Measurements from ENCODE around the gene SRCAP. TPM values are rescaled to one million over a fixed set of nuclear protein-coding genes. Genes with fewer than 3 reads are reported as not detected.

SRCAP gene
- total RNA-seq, 1 experiment from 2014 or later = 116 TPM

- Histone ChIP-seq H3K79me2 (ENCODE audit: low read depth) (peaks cover 31% of the 10 kb centered on the region), H3K27ac (no peak overlapping the region), H4K20me1 (ENCODE audit: insufficient read depth) (peaks cover 10% of the 10 kb centered on the region; the same call in 1 of the 2 replicates), H3K9me2 (ENCODE audit: insufficient read depth) (no peaks in the 10 kb centered on the region), H3K4me3 (no peak overlapping the region), H3K4me1 (replicated peaks; ENCODE audit: insufficient read depth) (peaks cover 27% of the 10 kb centered on the region), H3K27me3 (ENCODE audit: insufficient read depth, low read depth) (no peaks in the 10 kb centered on the region), H3K4me2 (no peak overlapping the region), H2AFZ (no peak overlapping the region), H3K36me3 (ENCODE audit: low read depth) (0 out of 2 replicates have a peak, but pooled peaks cover 3% of the 10 kb centered on the region), H3F3A (ENCODE audit: insufficient read depth, low read depth) (peaks cover 28% of the 10 kb centered on the region), H3K9me3 (ENCODE audit: insufficient read depth, low read depth) (no peaks in the 10 kb centered on the region)
- no TSS peak for BruUV-seq (replicated peaks)
- no peak for DNase-seq
- POLR2A ChIA-PET (ENCODE audit: unreplicated experiment) = no interaction called here
- CTCF ChIA-PET = no interaction called here
- intact Hi-C loops (cut with micrococcal nuclease; ENCODE audit: unreplicated experiment) = loop anchor here (5.0 to 10.0 kb wide), 4 partner anchors 544 to 798 kb away; partner anchors contain the start of genes ALDOA, ARMC5, GDPD3 and TBX6
- TF ChIP-seq, protein P1, sequence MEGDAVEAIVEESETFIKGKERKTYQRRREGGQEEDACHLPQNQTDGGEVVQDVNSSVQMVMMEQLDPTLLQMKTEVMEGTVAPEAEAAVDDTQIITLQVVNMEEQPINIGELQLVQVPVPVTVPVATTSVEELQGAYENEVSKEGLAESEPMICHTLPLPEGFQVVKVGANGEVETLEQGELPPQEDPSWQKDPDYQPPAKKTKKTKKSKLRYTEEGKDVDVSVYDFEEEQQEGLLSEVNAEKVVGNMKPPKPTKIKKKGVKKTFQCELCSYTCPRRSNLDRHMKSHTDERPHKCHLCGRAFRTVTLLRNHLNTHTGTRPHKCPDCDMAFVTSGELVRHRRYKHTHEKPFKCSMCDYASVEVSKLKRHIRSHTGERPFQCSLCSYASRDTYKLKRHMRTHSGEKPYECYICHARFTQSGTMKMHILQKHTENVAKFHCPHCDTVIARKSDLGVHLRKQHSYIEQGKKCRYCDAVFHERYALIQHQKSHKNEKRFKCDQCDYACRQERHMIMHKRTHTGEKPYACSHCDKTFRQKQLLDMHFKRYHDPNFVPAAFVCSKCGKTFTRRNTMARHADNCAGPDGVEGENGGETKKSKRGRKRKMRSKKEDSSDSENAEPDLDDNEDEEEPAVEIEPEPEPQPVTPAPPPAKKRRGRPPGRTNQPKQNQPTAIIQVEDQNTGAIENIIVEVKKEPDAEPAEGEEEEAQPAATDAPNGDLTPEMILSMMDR (conservative IDR thresholded peaks at IDR 0.05) = no peak
- TF ChIP-seq EZH2 (IDR thresholded peaks at IDR 0.05; ENCODE audit: low read depth) = no peak
These were observed 42.6 kb upstream of the SRCAP start for GRCh38 chr16:30656388-30656787.

DNA sequence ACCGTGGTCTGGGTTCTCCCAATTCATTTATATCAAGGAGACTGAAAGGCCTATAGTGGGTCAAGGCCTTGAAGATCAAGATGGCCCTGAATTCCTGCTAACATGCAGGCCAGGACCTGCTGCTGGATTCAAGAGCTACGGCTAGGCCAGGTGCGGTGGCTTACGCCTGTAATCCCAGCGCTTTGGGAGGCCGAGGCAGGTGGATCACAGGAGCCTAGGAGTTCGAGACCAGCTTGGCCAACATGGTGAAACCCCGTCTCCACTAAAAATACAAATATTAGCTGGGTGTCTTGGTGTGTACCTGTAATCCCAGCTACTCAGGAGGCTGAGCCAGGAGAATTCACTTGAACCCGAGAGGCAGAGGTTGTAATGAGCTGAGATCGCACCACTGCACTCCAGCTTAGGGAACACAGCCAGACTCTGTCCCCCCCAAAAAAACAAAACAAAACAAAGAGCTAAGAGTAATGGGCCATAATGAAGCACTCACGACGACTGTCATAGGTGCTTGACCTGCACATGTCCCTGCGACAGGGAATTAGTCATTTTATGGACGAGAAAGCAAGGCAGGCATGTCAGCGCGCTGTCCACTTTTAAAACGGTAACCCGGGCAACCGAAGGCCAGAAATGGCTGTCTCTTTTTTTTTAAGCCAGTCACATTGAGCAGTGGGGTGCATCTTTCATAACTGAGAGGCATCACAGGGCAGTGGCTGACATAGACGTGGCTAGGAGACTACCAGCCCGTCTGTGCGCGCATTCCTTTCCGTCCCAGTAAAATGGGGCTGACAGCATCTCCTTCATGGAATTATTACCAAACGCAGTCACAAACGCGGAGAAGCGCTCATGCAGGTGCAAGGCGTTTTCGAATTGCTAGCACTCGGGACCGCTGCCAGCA lies 41.8 kb upstream of the SRCAP start:
- 0 out of 2 replicates have a peak, but pooled peaks cover 12% of the 10 kb centered on the region for H3K36me3 ChIP-seq (ENCODE audit: low read depth)
- no peaks in the 10 kb centered on the region for H3K27me3 ChIP-seq (ENCODE audit: insufficient read depth, low read depth)
- no TSS peak for BruUV-seq (replicated peaks)
- peak overlapping the region; percentile 49 for H3K27ac ChIP-seq
- peak overlapping the region; percentile 68 for H3K4me3 ChIP-seq
- intact Hi-C loops (cut with micrococcal nuclease; ENCODE audit: unreplicated experiment) = loop anchor here (5.0 to 10.0 kb wide), 4 partner anchors 545 to 798 kb away; partner anchors contain the start of genes ALDOA, ARMC5, GDPD3 and TBX6
- CTCF ChIA-PET = no interaction called here
- H3K9me3 ChIP-seq (ENCODE audit: insufficient read depth, low read depth) = no peaks in the 10 kb centered on the region
- H3K79me2 ChIP-seq (ENCODE audit: low read depth) = peaks cover 34% of the 10 kb centered on the region
- peaks cover 10% of the 10 kb centered on the region; the same call in 1 of the 2 replicates for H4K20me1 ChIP-seq (ENCODE audit: insufficient read depth)
- H3K9me2 ChIP-seq (ENCODE audit: insufficient read depth) = no peaks in the 10 kb centered on the region
- POLR2A ChIA-PET (ENCODE audit: unreplicated experiment) = interaction anchor here (0.6 kb wide), 2 partner anchors 108 to 250 kb away, joined by 3 to 4 read pairs; partner anchors contain the start of gene ZNF771
- H3K4me2 ChIP-seq = peak overlapping the region; percentile 95
- H3F3A ChIP-seq (ENCODE audit: insufficient read depth, low read depth) = peaks cover 28% of the 10 kb centered on the region
- no peak for TF ChIP-seq EZH2 (IDR thresholded peaks at IDR 0.05; ENCODE audit: low read depth)
- TF ChIP-seq, protein P1 (conservative IDR thresholded peaks at IDR 0.05) = no peak
- peaks cover 28% of the 10 kb centered on the region for H3K4me1 ChIP-seq (replicated peaks; ENCODE audit: insufficient read depth)
- H2AFZ ChIP-seq = peak overlapping the region; percentile 79
- no peak for DNase-seq

DNA sequence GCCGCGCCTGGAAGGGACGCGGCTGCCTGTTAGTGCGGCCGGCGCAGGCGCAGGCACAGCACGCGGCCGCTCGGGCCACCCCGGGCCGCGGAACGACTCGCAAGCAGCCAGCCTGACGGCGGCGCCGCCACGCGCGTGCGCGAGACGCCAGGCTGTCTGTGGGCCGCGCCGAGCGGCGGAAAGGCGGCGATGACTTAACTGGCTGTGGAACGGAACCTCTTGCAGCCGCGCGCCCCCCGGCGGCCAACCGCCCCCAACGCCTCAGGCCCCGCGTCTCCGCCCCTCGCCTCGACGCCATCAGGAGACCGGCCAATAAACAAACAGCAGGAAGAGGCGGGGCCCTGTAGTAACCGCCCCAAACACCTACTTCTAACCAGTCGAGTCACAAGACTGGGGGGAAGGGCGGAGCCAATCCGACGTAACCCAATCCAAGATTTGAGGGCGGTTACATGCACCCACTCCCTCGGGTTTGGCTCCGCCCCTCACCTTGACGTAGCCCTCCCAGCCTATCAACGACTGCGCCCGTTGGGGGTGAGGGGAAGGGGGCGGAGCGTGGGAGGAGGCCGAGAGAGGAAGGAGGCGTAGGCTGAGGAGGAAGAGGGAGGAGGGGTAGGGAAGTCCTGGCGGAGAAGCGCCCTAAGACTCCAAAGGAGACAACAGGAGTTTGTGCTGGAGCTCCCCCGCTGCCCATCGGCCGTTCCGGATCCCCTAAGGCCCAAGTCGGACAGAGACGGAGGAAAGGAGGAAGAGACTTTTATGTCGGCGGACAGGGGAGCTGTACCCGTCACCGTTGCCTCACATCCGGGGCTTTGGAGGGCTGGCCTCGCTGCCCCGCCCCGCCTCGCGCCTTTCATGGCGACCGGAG lies 40.9 kb upstream of the SRCAP start, which contains the start of gene FBRS:
TSS of gene FBRS (plus strand) at position 566 of the 865 bp plus-strand sequence. CDS start 1,088 bp downstream, outside the sequence.
- no peaks in the 10 kb centered on the region for H3K27me3 ChIP-seq (ENCODE audit: insufficient read depth, low read depth)
- H3K4me2 ChIP-seq = peak within 1 kb of the TSS; percentile 97
- intact Hi-C loops (cut with micrococcal nuclease; ENCODE audit: unreplicated experiment) = loop anchor here (1.0 to 10.0 kb wide), 16 partner anchors 24 to 797 kb away; partner anchors contain the start of genes ALDOA, ARMC5, CD2BP2 and CFAP119
- H3F3A ChIP-seq (ENCODE audit: insufficient read depth, low read depth) = peaks cover 28% of the 10 kb centered on the region
- peaks cover 26% of the 10 kb centered on the region for H3K4me1 ChIP-seq (replicated peaks; ENCODE audit: insufficient read depth)
- TF ChIP-seq, protein P1 (conservative IDR thresholded peaks at IDR 0.05) = peak; percentile 66
- TF ChIP-seq EZH2 (IDR thresholded peaks at IDR 0.05; ENCODE audit: low read depth) = no peak
- peaks cover 12% of the 10 kb centered on the region for H4K20me1 ChIP-seq (ENCODE audit: insufficient read depth)
- peaks cover 19% of the 10 kb centered on the region for H3K36me3 ChIP-seq (ENCODE audit: low read depth)
- peak within 1 kb of the TSS; percentile 86 for H3K27ac ChIP-seq
- H3K9me3 ChIP-seq (ENCODE audit: insufficient read depth, low read depth) = no peaks in the 10 kb centered on the region
- H3K79me2 ChIP-seq (ENCODE audit: low read depth) = peaks cover 36% of the 10 kb centered on the region
- peak; percentile 100 for DNase-seq
- ChIA-PET POLR2A (ENCODE audit: unreplicated experiment) (interaction anchor here (0.5 to 1.0 kb wide), 19 partner anchors 8 to 1711 kb away, joined by 3 to 15 read pairs (median 4); partner anchors contain the start of genes ALDOA, CTF1, DCTPP1 and PRR14), CTCF (interaction anchor here (0.5 to 1.4 kb wide), 8 partner anchors 24 to 564 kb away, joined by 3 to 10 read pairs (median 3); partner anchors contain the start of genes DCTPP1 and SETD1A)
- H2AFZ ChIP-seq = peak within 1 kb of the TSS; percentile 79
- H3K4me3 ChIP-seq = peak within 1 kb of the TSS; percentile 68
- no TSS peak for BruUV-seq (replicated peaks)
- no peaks in the 10 kb centered on the region for H3K9me2 ChIP-seq (ENCODE audit: insufficient read depth)

All from PC-9 (cell line).